SK-N-SH treated with all-trans-retinoic acid at 6 μM for 48 hours (cell line): ENCODE results near the gene ECE1.

ENCODE experiments used
- ATAC-seq: fragments of 200-7000 bp; cut with Tn5 transposase; 3 replicates; pipeline ENCODE4 v1.9.1; 2020; ENCODE audit warnings: mild to moderate bottlenecking, moderate library complexity
- ARNTL ChIP-seq: fragments of 450-650 bp; formaldehyde crosslinking; IDR thresholded peaks from 2 replicates; pipeline ENCODE4 v1.5.0; 2020; ENCODE audit warnings: low read depth, mild to moderate bottlenecking, moderate library complexity, borderline replicate concordance
- BACH2 ChIP-seq: fragments of 250-450 bp; sonication (Bioruptor Pico); IDR thresholded peaks from 2 replicates; pipeline ENCODE4 v1.9.0; 2021; ENCODE audit warnings: mild to moderate bottlenecking, borderline replicate concordance
- CREB5 ChIP-seq: fragments of 250-450 bp; sonication (Bioruptor Pico); IDR thresholded peaks from 2 replicates; pipeline ENCODE4 v1.5.1; 2020; ENCODE audit warnings: low read depth, mild to moderate bottlenecking, moderate library complexity
- CSDC2 ChIP-seq: fragments of 250-450 bp; sonication (Bioruptor Pico); IDR thresholded peaks from 2 replicates; pipeline ENCODE4 v1.5.0; 2020; ENCODE audit warnings: mild to moderate bottlenecking, moderate library complexity
- ESRRG ChIP-seq: fragments of 250-450 bp; sonication (Bioruptor Pico); IDR thresholded peaks from 2 replicates; pipeline ENCODE4 v1.6.1; 2021; ENCODE audit warnings: mild to moderate bottlenecking
- GLIS3 ChIP-seq: fragments of 250-450 bp; sonication (Bioruptor Pico); IDR thresholded peaks from 2 replicates; pipeline ENCODE4 v1.5.0; 2020; ENCODE audit warnings: mild to moderate bottlenecking, moderate library complexity
- ISL1 ChIP-seq: fragments of 250-450 bp; sonication (Bioruptor Pico); IDR thresholded peaks from 2 replicates; pipeline ENCODE4 v2.1.2; 2022; ENCODE audit warnings: mild to moderate bottlenecking, moderate library complexity
- OSR1 ChIP-seq: fragments of 250-450 bp; sonication (Bioruptor Pico); IDR thresholded peaks from 2 replicates; pipeline ENCODE4 v1.8.0; 2022; ENCODE audit warnings: moderate library complexity, mild to moderate bottlenecking, inconsistent platforms
- PATZ1 ChIP-seq: fragments of 250-450 bp; sonication (Bioruptor Pico); IDR thresholded peaks from 2 replicates; pipeline ENCODE4 v1.8.0; 2020; ENCODE audit warnings: mild to moderate bottlenecking, moderate library complexity, borderline replicate concordance
- POU6F1 ChIP-seq: fragments of 250-450 bp; sonication (Bioruptor Pico); IDR thresholded peaks from 2 replicates; pipeline ENCODE4 v1.8.0; 2021; ENCODE audit warnings: low read depth, mild to moderate bottlenecking, moderate library complexity, borderline replicate concordance
- PPARA ChIP-seq: fragments of 250-450 bp; sonication (Bioruptor Pico); IDR thresholded peaks from 2 replicates; pipeline ENCODE4 v1.5.0; 2020; ENCODE audit warnings: mild to moderate bottlenecking, borderline replicate concordance
- RARB ChIP-seq: fragments of 250-450 bp; sonication (Bioruptor Pico); IDR thresholded peaks from 2 replicates; pipeline ENCODE4 v1.8.0; 2021; ENCODE audit warnings: mild to moderate bottlenecking, moderate library complexity
- SNAI2 ChIP-seq: fragments of 250-450 bp; sonication (Bioruptor Pico); IDR thresholded peaks from 2 replicates; pipeline ENCODE4 v1.5.0; 2020; ENCODE audit warnings: mild to moderate bottlenecking, moderate library complexity
- TCF4 ChIP-seq: fragments of 250-450 bp; sonication (Bioruptor Pico); IDR thresholded peaks from 2 replicates; pipeline ENCODE4 v1.8.0; 2021; ENCODE audit warnings: mild to moderate bottlenecking, moderate library complexity, borderline replicate concordance
- TOX ChIP-seq: fragments of 250-450 bp; sonication (Bioruptor Pico); IDR thresholded peaks from 2 replicates; pipeline ENCODE4 v1.8.0; 2021; ENCODE audit warnings: mild to moderate bottlenecking, moderate library complexity, borderline replicate concordance
- TSHZ2 ChIP-seq: fragments of 250-450 bp; sonication (Bioruptor Pico); IDR thresholded peaks from 2 replicates; pipeline ENCODE4 v1.5.0; 2020; ENCODE audit warnings: mild to moderate bottlenecking, moderate library complexity
- ZC3H10 ChIP-seq: fragments of 250-450 bp; sonication (Bioruptor Pico); IDR thresholded peaks from 2 replicates; pipeline ENCODE4 v1.5.1; 2021; ENCODE audit warnings: mild to moderate bottlenecking, moderate library complexity
- ZFP3 ChIP-seq: fragments of 250-450 bp; sonication (Bioruptor Pico); IDR thresholded peaks from 2 replicates; pipeline ENCODE4 v1.5.0; 2020; ENCODE audit warnings: mild to moderate bottlenecking, moderate library complexity
- ZFP30 ChIP-seq: fragments of 450-650 bp; formaldehyde crosslinking; IDR thresholded peaks from 2 replicates; pipeline ENCODE4 v1.5.0; 2022; ENCODE audit warnings: mild to moderate bottlenecking, moderate library complexity
- ZNF565 ChIP-seq: fragments of 450-650 bp; formaldehyde crosslinking; conservative IDR thresholded peaks from 2 replicates; pipeline ENCODE4 v1.5.0; 2020; ENCODE audit warnings: low read depth, mild to moderate bottlenecking, moderate library complexity
- ZNF70 ChIP-seq: fragments of 450-650 bp; formaldehyde crosslinking; IDR thresholded peaks from 2 replicates; pipeline ENCODE4 v1.5.0; 2020; ENCODE audit warnings: mild to moderate bottlenecking, moderate library complexity
- ZNF8 ChIP-seq: fragments of 450-650 bp; formaldehyde crosslinking; IDR thresholded peaks from 2 replicates; pipeline ENCODE4 v1.5.0; 2020; ENCODE audit warnings: mild to moderate bottlenecking, moderate library complexity
- TF ChIP-seq, protein P1 (sequence below): fragments of 250-450 bp; sonication (Bioruptor Pico); IDR thresholded peaks from 2 replicates; pipeline ENCODE4 v1.5.1; 2021; ENCODE audit warnings: mild to moderate bottlenecking, moderate library complexity

ECE1 gene

DNA sequence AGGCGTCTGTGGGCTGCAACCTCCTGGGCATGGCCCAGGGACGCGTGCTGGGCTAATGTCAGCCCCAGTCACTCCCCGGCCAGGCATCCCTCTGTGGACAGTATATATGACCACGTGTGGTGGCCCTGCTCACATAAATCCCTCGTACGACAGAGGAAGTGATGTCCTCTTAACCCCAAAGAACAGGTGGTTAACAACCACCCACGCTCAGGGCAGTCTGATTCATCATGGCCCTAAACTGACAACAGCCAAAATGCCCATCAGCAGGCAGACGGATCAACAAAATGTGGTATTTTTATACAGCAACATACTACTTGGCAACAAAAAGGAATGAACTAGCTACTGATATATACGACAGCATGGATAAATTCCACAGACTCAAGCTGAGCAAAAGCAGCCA is 51.0 kb downstream of the ECE1 start:
- no peak for ATAC-seq
- no peak for TF ChIP-seq POU6F1 (CRISPR knock-in tag)
- no peak for TF ChIP-seq ESRRG (CRISPR knock-in tag)
- TF ChIP-seq OSR1 (CRISPR knock-in tag): no peak
- TF ChIP-seq CREB5: no peak
- TF ChIP-seq ZFP3 (CRISPR knock-in tag): no peak
- TF ChIP-seq PATZ1 (CRISPR knock-in tag): no peak
- TF ChIP-seq TCF4: no peak

DNA sequence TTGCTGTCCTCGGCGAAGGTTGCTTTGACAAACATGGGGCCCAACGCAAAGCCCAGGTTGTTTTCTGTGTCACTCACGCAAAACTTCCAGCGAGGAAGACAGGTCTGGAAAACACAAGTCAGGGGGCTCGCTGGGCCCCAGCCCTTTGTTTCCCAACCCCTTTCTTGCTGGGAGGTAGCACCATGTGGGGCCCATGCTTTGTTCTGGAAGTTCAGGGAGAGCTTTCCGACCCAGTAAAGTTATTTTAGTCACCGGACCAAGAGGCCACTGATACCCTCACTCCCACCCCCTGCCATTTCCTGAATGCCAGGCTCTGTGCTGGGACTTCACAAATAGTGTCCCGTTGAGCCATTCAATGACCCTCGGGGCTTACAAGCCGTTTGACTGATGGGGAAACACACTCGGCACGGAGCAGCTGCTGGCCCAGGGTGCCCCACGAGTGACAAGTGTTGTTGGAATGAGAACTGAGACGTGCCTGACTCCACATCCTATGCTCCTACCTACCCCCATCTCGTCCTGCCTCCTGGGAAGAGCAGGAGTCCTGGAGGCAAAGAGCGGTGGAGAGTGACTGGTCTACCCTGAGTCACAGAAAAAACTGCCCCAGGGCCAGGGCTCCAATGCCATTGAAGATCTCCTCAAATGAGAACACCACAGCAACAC is 52.0 kb downstream of the ECE1 start:
- TF ChIP-seq PATZ1 (CRISPR knock-in tag) (no peak), ZC3H10 (CRISPR knock-in tag) (no peak), RARB (CRISPR knock-in tag) (no peak), CSDC2 (no peak), ZNF70 (CRISPR knock-in tag) (no peak), PPARA (CRISPR knock-in tag) (no peak), ISL1 (CRISPR knock-in tag) (no peak), OSR1 (CRISPR knock-in tag) (no peak), BACH2 (CRISPR knock-in tag) (no peak), GLIS3 (CRISPR knock-in tag) (no peak), TCF4 (no peak), TOX (no peak)
- no peak for ATAC-seq

DNA sequence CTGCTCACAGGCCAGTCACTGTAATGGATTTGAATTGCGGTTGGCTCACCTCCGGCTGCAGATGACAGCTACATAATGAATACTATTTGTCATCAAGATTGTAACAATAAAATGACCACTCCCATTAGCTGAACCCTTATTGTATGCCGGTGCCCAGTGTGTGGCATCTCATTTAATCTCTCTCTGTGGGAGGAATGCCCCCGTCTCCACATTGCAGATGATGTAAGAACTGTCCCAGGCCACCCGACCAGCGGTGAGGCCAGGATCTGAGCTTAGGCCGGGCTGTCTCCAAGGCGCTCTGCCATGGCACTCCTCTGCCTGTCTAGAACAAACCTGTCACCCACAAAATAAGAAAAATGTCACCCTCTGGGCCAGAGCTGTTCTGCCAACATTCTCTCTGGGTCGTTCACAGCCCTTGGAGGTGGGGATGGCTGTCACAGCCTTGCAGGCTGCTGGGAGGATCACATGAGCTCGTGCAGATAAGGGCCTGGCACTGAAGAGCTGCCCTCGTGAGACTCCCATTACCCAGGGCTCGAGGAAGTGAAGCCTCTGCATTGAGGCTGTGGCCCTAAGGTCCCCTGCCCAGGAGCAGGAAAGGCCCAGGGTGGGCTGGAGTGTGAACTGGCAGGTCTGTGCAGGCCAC is 52.7 kb downstream of the ECE1 start:
- ATAC-seq: no peak
- TF ChIP-seq TCF4 (no peak), ZNF565 (no peak), ZNF8 (CRISPR knock-in tag) (no peak), SNAI2 (CRISPR knock-in tag) (no peak), CSDC2 (no peak), ISL1 (CRISPR knock-in tag) (no peak), RARB (CRISPR knock-in tag) (no peak), ZFP30 (CRISPR knock-in tag) (no peak), TOX (no peak), CREB5 (no peak), TSHZ2 (CRISPR knock-in tag) (no peak), BACH2 (CRISPR knock-in tag) (no peak), POU6F1 (CRISPR knock-in tag) (no peak), GLIS3 (CRISPR knock-in tag) (no peak), ARNTL (no peak)
- TF ChIP-seq, protein P1, sequence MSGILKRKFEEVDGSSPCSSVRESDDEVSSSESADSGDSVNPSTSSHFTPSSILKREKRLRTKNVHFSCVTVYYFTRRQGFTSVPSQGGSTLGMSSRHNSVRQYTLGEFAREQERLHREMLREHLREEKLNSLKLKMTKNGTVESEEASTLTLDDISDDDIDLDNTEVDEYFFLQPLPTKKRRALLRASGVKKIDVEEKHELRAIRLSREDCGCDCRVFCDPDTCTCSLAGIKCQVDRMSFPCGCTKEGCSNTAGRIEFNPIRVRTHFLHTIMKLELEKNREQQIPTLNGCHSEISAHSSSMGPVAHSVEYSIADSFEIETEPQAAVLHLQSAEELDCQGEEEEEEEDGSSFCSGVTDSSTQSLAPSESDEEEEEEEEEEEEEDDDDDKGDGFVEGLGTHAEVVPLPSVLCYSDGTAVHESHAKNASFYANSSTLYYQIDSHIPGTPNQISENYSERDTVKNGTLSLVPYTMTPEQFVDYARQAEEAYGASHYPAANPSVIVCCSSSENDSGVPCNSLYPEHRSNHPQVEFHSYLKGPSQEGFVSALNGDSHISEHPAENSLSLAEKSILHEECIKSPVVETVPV (CRISPR knock-in tag): no peak
